Activated B cell treated with CpG ODN at 0.5 μM for 24 hours (primary cell): ENCODE results near the gene PRKAG2. TPM values are rescaled to one million over a fixed set of nuclear protein-coding genes. Genes with fewer than 3 reads are reported as not detected.

ENCODE experiments used
- ATAC-seq: fragments of 200-7000 bp; cut with Tn5 transposase; one replicate; pipeline ENCODE4 v1.10.0; 2021; ENCODE audit warnings: low read depth, mild to moderate bottlenecking, moderate library complexity
- CTCF ChIA-PET: fragments of 350-600 bp; sonication (Branson Sonifier 250); formaldehyde crosslinking; loops from one replicate; lab custom pipeline; 2021; ENCODE audit warnings: antibody characterized with exemption; lab: Charles Lee
- POLR2A ChIA-PET: fragments of 350-600 bp; sonication (Branson Sonifier 250); formaldehyde crosslinking; loops from one replicate; lab custom pipeline; 2021; ENCODE audit warnings: antibody characterized with exemption; lab: Charles Lee
- DNase-seq: peaks from one replicate; pipeline ENCODE4 v3.0.0; 2022
- H3K27ac Mint-ChIP-seq: one replicate; pipeline ENCODE4 v1.8.0; 2020; ENCODE audit warnings: mixed read lengths
- H3K27me3 Mint-ChIP-seq: one replicate; pipeline ENCODE4 v1.8.0; 2021; ENCODE audit warnings: mixed read lengths
- H3K36me3 Mint-ChIP-seq: one replicate; pipeline ENCODE4 v1.8.0; 2021; ENCODE audit warnings: low read depth, mixed read lengths
- H3K4me1 Mint-ChIP-seq: one replicate; pipeline ENCODE4 v1.8.0; 2021; ENCODE audit warnings: mixed read lengths
- H3K4me3 Mint-ChIP-seq: one replicate; pipeline ENCODE4 v1.8.0; 2020; ENCODE audit warnings: mild to moderate bottlenecking, mixed read lengths
- H3K9me3 Mint-ChIP-seq: one replicate; pipeline ENCODE4 v1.8.0; 2020; ENCODE audit warnings: mixed read lengths
- CTCF ChIP-seq: fragments of 200-600 bp; IDR thresholded peaks from one replicate; pipeline ENCODE4 v1.8.0; 2022; ENCODE audit warnings: antibody characterized with exemption, mild to moderate bottlenecking
- intact Hi-C: fragments of 100-400 bp; cut with micrococcal nuclease; formaldehyde crosslinking; loops from one replicate; pipeline ENCODE4 v1.15.1; 2024
- total RNA-seq: library from RNA; stranded (reverse); gene quantifications from 2 replicates; pipeline ENCODE4 v1.2.3, GENCODE V29; 2022

PRKAG2 gene
- total RNA-seq, 1 donor from 2014 or later, result 19.7 TPM

DNA sequence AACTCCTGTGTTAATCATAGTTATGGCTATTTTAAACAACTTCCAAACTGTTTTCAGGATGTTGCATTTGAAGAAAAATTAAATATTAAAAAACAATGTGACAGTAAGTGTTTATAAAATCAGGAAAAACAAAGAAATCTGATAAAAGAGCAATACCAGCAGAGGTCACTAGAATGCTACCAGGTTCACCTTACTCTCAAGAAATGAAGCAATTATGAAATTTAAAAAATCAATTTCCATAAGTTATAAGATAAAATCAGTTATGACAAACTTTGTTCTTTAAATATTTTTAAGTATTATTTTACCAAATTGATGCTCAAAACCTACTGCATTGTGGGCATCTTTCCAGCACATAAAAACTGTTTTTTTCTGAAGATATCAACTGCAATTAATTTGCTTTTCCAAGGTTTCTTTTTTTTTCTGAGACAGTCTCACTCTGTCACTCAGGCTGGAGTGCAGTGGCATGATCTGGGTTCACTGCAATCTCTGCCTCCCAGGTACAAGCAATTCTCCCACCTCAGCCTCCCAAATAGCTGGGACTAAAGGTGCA lies 306.5 kb downstream of the PRKAG2 start:
- intact Hi-C loops, result loop anchor here (1.0 kb wide), 2 partner anchors 136 to 189 kb away; no protein-coding TSS in a partner anchor
- peaks cover 36% of the 10 kb centered on the region for H3K36me3 Mint-ChIP-seq
- TF ChIP-seq CTCF, result no peak
- ATAC-seq (no peak), DNase-seq (no peak)
- no peak overlapping the region for H3K27ac Mint-ChIP-seq
- no peak overlapping the region for H3K4me3 Mint-ChIP-seq
- H3K9me3 Mint-ChIP-seq, result no peaks in the 10 kb centered on the region
- H3K4me1 Mint-ChIP-seq, result no peaks in the 10 kb centered on the region
- CTCF ChIA-PET, result interaction anchor here (0.6 to 2.0 kb wide), 6 partner anchors 32 to 575 kb away, joined by 3 to 10 read pairs (median 4); no protein-coding TSS in a partner anchor
- POLR2A ChIA-PET, result no interaction called here
- H3K27me3 Mint-ChIP-seq, result no peaks in the 10 kb centered on the region

DNA sequence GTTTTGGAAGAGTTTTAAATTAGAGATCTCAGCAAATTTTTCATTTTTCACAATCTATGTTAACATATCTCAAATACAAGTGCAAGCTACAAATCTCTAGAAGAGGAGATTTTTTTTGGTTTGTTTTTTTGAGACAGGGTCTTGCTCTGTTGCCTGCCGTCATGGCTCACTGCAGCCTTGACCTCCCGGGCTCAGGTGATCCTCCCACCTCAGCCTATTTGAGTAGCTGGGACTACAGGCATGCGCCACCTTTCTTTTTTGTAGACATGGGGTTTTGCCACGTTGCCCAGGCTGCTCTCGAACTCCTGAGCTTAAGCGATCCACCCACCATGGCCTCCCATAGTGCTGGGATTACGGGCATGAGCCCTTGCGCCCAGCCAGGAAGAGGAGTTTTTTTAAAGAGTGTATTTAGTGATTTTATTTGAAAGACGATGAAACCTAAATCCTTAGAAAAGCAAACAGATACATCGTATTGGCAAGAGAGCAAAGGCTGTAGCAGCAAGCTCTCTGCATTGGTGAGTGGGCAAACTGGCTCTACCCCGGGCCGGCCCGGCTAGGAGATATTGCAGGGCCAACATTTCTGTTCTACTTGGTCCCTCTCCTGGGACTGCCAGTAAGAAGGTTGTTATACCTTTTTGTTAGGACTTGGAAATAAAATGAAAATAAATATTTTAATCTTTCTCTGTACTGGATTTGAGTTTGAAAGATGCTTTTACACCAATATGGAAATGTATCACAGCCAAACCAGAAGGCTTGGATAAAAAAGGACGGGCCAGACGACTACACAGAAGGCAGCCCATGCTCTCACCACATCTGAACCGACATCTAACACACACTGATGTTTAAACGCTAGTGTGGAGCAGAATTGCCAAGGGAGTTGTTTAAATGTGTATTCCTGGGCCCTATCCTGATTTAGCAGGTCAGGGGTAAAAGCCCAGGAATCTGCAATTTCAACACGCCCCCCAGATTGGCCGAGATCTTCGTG lies 307.7 kb downstream of the PRKAG2 start:
- ChIA-PET CTCF (interaction anchor here (1.2 kb wide), 1 partner anchor 188 kb away, joined by 3 read pairs; no protein-coding TSS in a partner anchor), POLR2A (no interaction called here)
- intact Hi-C loops, result loop anchor here (5.0 kb wide), 1 partner anchor 63 kb away; no protein-coding TSS in a partner anchor
- no peak for TF ChIP-seq CTCF
- no peaks in the 10 kb centered on the region for H3K9me3 Mint-ChIP-seq
- DNase-seq, result no peak
- no peaks in the 10 kb centered on the region for H3K4me1 Mint-ChIP-seq
- no peak overlapping the region for H3K27ac Mint-ChIP-seq
- H3K27me3 Mint-ChIP-seq, result no peaks in the 10 kb centered on the region
- H3K36me3 Mint-ChIP-seq, result peaks cover 38% of the 10 kb centered on the region
- ATAC-seq, result no peak
- H3K4me3 Mint-ChIP-seq, result no peak overlapping the region

DNA sequence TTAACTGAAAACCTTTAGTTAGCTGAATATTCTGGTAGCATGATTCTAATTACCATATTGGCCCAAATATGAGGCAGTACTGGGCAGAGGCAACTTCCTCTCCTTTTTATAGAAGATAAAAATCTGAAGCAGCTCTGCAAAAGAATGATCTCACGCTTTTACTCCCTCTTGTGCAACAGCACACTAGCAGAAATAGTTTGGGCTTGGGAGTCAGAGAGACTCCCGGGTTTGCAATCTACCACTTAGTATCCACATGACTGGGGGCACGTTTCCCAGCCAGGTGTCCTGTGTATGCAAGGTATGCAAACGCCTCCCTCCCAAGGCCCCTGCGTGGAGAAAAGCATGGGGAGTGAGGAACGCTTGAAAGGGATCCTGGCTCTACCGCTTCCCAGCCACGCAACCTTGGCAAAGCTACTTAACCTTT lies 310.0 kb downstream of the PRKAG2 start:
- intact Hi-C loops, result loop anchor here (5.0 kb wide), 1 partner anchor 65 kb away; no protein-coding TSS in a partner anchor
- no peak for ATAC-seq
- no peak for TF ChIP-seq CTCF
- no peak for DNase-seq
- CTCF ChIA-PET, result no interaction called here
- Mint-ChIP-seq H3K36me3 (peaks cover 46% of the 10 kb centered on the region), H3K27me3 (no peaks in the 10 kb centered on the region), H3K27ac (no peak overlapping the region), H3K4me1 (no peaks in the 10 kb centered on the region), H3K9me3 (no peaks in the 10 kb centered on the region), H3K4me3 (no peak overlapping the region)
- POLR2A ChIA-PET, result no interaction called here

- no peaks in the 10 kb centered on the region for H3K27me3 Mint-ChIP-seq
- ATAC-seq (no peak), DNase-seq (no peak)
- H3K4me3 Mint-ChIP-seq, result no peak overlapping the region
- no peak overlapping the region for H3K27ac Mint-ChIP-seq
- ChIA-PET POLR2A (no interaction called here), CTCF (no interaction called here)
- H3K9me3 Mint-ChIP-seq, result no peaks in the 10 kb centered on the region
- intact Hi-C loops, result loop anchor here (5.0 kb wide), 1 partner anchor 67 kb away; no protein-coding TSS in a partner anchor
- no peak for TF ChIP-seq CTCF
- H3K36me3 Mint-ChIP-seq, result peaks cover 52% of the 10 kb centered on the region
- H3K4me1 Mint-ChIP-seq, result no peaks in the 10 kb centered on the region
Observed at GRCh38 chr7:151565541-151565940, 311.4 kb downstream of the PRKAG2 start.

DNA sequence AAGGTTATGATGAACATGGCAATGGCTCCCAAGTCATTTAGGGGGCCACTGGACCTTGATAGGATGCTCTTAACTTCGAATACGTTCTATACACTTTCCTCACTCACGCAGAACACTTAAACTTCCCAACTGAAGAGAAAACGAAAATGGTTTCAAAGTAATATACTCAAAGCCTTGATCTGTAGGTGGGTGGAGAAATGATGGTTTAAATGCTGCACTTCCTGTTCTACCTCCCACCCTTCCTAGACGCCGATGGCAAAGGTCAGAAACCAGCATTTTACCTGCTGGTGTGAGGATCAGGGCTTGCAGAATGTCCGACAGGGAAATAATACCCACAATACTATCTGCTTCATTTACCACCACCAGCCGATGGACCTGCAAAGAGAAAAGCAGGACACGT lies 316.7 kb downstream of the PRKAG2 start:
- H3K36me3 Mint-ChIP-seq, result peaks cover 70% of the 10 kb centered on the region
- ATAC-seq, result no peak
- no peaks in the 10 kb centered on the region for H3K9me3 Mint-ChIP-seq
- TF ChIP-seq CTCF, result no peak
- no peak overlapping the region for H3K27ac Mint-ChIP-seq
- H3K27me3 Mint-ChIP-seq, result no peaks in the 10 kb centered on the region
- H3K4me3 Mint-ChIP-seq, result no peak overlapping the region
- no peaks in the 10 kb centered on the region for H3K4me1 Mint-ChIP-seq
- ChIA-PET POLR2A (no interaction called here), CTCF (no interaction called here)
- DNase-seq, result no peak
- intact Hi-C loops, result loop anchor here (2.0 kb wide), 1 partner anchor 41 kb away; the partner anchor contains the start of gene RHEB
